ENCODE results near the gene ODF2. TPM values are rescaled to one million over a fixed set of nuclear protein-coding genes. Genes with fewer than 3 reads are reported as not detected.
A peak's percentile ranks its signal among the peaks of the same experiment; 100 is the strongest.

ODF2 gene
- total and polyA plus RNA-seq, 10 of the 15 experiments (the other 5 are each of a cell fraction or from before 2014, with no cell fraction given), result 8.7 to 65.1 (median 38.5) TPM

- no peak for TF ChIP-seq USF2 (IDR thresholded peaks at IDR 0.05; ENCODE audit: borderline replicate concordance, low read depth, low read length)
- no peak for TF ChIP-seq ZBTB40 (IDR thresholded peaks at IDR 0.05; ENCODE audit: borderline replicate concordance)
- no peak for TF ChIP-seq MYB (IDR thresholded peaks at IDR 0.05; ENCODE audit: borderline replicate concordance, low read depth, low read length)
- TF ChIP-seq TAF1 (IDR thresholded peaks at IDR 0.05; ENCODE audit: borderline replicate concordance, low read depth, low read length), result no peak
- TF ChIP-seq CEBPZ (IDR thresholded peaks at IDR 0.05; ENCODE audit: low read depth, low read length), result no peak
- no peak for TF ChIP-seq BRCA1 (IDR thresholded peaks at IDR 0.05; ENCODE audit: low read depth, low read length)
- TF ChIP-seq SP1 (IDR thresholded peaks at IDR 0.05; ENCODE audit: low read depth, low read length), result no peak
- no peak for TF ChIP-seq SMAD5 (IDR thresholded peaks at IDR 0.05; ENCODE audit: low read depth)
- TF ChIP-seq MTA2 (IDR thresholded peaks at IDR 0.05; ENCODE audit: low read depth), result peak; percentile 55; the same call in 1 of the 2 replicates
- TF ChIP-seq ASH2L (IDR thresholded peaks at IDR 0.05; ENCODE audit: borderline replicate concordance, low read depth), result no peak
- TF ChIP-seq STAT3 (IDR thresholded peaks at IDR 0.05; ENCODE audit: low read depth, low read length), result no peak
- TF ChIP-seq JUNB (IDR thresholded peaks at IDR 0.05), result no peak
- TF ChIP-seq RB1 (IDR thresholded peaks at IDR 0.05; ENCODE audit: borderline replicate concordance), result no peak
- no peak for TF ChIP-seq HSF1 (IDR thresholded peaks at IDR 0.05; ENCODE audit: low read depth, low read length)
Measured at GRCh38 chr9:128550226-128550625, 94.4 kb downstream of the ODF2 start (continued).
